ENCODE results near the gene KIF5B. TPM values are rescaled to one million over a fixed set of nuclear protein-coding genes. Genes with fewer than 3 reads are reported as not detected.

KIF5B gene
- total and polyA plus RNA-seq, 2 donors (not counting 3 experiments of a cell fraction or from before 2014, with no cell fraction given): 24.7 to 159 TPM

DNA sequence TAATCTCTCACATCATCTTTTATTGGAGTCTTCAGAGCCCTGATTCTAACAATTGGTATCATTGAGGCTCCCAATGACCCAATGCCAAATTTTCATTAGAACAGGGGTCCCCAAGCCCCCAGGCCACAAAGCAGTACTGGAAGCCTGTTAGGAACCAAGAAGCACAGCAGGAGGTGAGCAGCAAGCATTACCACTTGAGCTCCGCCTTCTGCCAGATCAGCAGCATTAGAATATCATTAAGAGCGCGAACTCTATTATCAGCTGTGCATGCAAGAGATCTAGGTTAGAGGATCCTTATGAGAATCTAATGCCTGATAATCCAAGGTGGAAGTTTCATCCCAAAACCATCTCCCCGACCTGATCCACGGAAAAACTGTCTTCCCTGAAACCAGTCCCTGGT lies 23.1 kb downstream of the KIF5B start:
- Histone ChIP-seq H2AFZ (ENCODE audit: low read depth, low read length) (no peak overlapping the region), H3K27me3 (ENCODE audit: control insufficient read depth in 2 of 2, insufficient read depth in 2 of 2, low read length in 2 of 2) (no peaks in the 10 kb centered on the region), H3K27ac (ENCODE audit: insufficient read depth, low read depth, low read length) (no peak overlapping the region), H3K9me3 (replicated peaks; ENCODE audit: control insufficient read depth, insufficient read depth, low read length) (no peaks in the 10 kb centered on the region), H4K20me1 (replicated peaks; ENCODE audit: control insufficient read depth, extremely low read depth, insufficient read depth, low read length) (peaks cover 4% of the 10 kb centered on the region), H3K9ac (replicated peaks; ENCODE audit: extremely low read depth, insufficient read depth, low read length) (no peak overlapping the region), H3K36me3 (ENCODE audit: control insufficient read depth in 2 of 2, extremely low read depth in 1 of 2, insufficient read depth in 2 of 2, low read length in 2 of 2) (peaks cover 19 to 68% of the 10 kb centered on the region in 2 experiments), H3K4me3 (replicated peaks in 1 of 3; ENCODE audit: insufficient read depth in 1 of 3, low read depth in 1 of 3, low read length in 3 of 3) (no peak overlapping the region), H3K4me1 (ENCODE audit: control insufficient read depth, extremely low read depth, insufficient read depth, low read length) (no peaks in the 10 kb centered on the region), H3K9me1 (replicated peaks; ENCODE audit: control insufficient read depth, extremely low read depth, insufficient read depth, low read length) (no peaks in the 10 kb centered on the region), H3K4me2 (ENCODE audit: insufficient read depth, low read length) (no peak overlapping the region), H3K79me2 (ENCODE audit: control insufficient read depth, insufficient read depth, low read length) (peaks cover 44% of the 10 kb centered on the region)
- intact Hi-C loops (cut with micrococcal nuclease) (no loop called here), dilution Hi-C loops (cut with MboI; ENCODE audit: extremely low pct_ligation_motif_present, low sequenced_read_pairs) (no loop called here)
- TF ChIP-seq MYC (IDR thresholded peaks at IDR 0.05; ENCODE audit: low read depth, low read length) (no peak), POLR2A (IDR thresholded peaks at IDR 0.05; ENCODE audit: low read depth, low read length) (no peak), FOS (IDR thresholded peaks at IDR 0.05; ENCODE audit: borderline replicate concordance, insufficient read depth, low read length) (no peak), JUN (IDR thresholded peaks at IDR 0.05; ENCODE audit: borderline replicate concordance, insufficient read depth, insufficient read length, low read depth) (no peak), MAX (IDR thresholded peaks at IDR 0.05; ENCODE audit: insufficient read depth, insufficient read length) (no peak), POLR2AphosphoS5 (IDR thresholded peaks at IDR 0.05; ENCODE audit: insufficient read depth, low read depth, low read length) (no peak), EZH2 (IDR thresholded peaks at IDR 0.05; ENCODE audit: borderline replicate concordance, low read depth, low read length, severe bottlenecking) (no peak)
- TF ChIP-seq, protein P1, sequence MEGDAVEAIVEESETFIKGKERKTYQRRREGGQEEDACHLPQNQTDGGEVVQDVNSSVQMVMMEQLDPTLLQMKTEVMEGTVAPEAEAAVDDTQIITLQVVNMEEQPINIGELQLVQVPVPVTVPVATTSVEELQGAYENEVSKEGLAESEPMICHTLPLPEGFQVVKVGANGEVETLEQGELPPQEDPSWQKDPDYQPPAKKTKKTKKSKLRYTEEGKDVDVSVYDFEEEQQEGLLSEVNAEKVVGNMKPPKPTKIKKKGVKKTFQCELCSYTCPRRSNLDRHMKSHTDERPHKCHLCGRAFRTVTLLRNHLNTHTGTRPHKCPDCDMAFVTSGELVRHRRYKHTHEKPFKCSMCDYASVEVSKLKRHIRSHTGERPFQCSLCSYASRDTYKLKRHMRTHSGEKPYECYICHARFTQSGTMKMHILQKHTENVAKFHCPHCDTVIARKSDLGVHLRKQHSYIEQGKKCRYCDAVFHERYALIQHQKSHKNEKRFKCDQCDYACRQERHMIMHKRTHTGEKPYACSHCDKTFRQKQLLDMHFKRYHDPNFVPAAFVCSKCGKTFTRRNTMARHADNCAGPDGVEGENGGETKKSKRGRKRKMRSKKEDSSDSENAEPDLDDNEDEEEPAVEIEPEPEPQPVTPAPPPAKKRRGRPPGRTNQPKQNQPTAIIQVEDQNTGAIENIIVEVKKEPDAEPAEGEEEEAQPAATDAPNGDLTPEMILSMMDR (IDR thresholded peaks at IDR 0.05; ENCODE audit: extremely low read depth in 1 of 2, insufficient read depth in 1 of 2, low read depth in 1 of 2, low read length in 2 of 2): no peak
- POLR2A ChIA-PET: no interaction called here
- CTCF ChIA-PET: interaction anchor here (1.4 to 2.6 kb wide), 3 partner anchors 17 to 178 kb away, joined by 4 to 11 read pairs (median 5); no protein-coding TSS in a partner anchor
- DNase-seq (ENCODE audit: low read depth, low spot score): no peak
- BruUV-seq (replicated peaks): no TSS peak
- no peak for FAIRE-seq
